ENCODE data around the gene HILPDA.
A peak's percentile ranks its signal among the peaks of the same experiment; 100 is the strongest.
"Not testable (repeated sequence)": the region's sequence is repeated elsewhere in the genome, so short reads cannot be mapped to it uniquely, and the experiment has no call there.

HILPDA gene

DNA sequence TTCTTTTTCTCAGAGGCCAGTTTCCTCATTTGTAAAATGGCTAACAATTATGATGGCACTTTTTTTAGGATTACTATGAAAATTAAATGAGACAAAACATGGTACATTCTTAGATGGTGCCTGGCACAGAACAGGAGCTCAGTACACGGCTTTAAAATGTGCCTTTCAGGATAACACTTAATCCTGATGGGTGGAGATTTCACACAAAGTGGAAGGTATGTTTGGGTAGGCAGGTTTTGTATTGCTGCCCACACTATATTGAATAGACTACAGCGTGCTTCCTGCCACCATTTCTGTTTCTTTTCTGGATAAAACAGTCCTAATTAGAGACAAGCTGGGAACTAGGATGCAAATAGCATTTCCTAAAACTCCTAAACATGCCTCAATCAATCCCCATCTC is 23.9 kb upstream of the HILPDA start:
- DNase-seq (ENCODE audit: low read depth, low spot score) = no peak

DNA sequence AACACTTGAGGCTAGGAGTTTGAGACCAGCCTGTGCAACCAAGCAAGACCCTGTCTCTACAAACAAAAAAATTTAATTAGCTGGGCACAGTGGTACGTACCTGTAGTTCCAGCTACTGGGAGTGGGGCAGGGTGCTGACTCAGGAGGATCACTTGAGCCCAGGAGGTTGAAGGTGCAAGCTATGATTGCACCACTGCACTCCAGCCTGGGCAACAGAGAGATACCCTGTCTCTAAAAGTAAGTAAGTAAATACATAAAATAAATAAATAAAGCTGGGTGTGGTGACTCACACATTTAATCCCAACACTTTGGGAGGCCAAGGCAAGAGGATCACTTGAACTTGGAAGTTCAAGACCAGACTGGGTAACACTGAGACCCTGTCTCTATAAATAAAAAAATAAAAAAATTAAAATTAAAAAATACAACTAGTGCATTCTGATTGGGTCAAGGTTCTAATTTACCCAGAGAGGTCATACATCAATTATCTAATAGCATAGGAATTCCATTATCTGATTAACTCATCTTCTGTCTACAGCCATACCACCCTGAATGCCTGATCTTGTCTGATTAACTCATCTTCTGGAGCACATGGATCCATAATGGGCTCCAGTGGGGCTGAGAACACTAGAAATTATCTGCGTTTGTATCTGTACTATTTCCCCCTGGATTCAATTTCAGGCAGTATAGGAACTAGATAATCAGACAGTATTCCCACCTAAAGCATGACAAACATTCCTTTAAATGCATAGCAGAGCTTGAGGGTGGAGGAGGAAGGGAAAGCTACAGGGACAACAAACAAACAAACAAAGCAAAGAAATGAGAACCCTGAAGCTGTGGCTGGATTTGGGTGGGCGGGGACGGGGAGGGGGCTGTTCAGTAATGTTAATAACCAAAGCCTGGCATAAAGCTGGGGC is 21.0 kb upstream of the HILPDA start:
- DNase-seq (ENCODE audit: low read depth, low spot score) = no peak

DNA sequence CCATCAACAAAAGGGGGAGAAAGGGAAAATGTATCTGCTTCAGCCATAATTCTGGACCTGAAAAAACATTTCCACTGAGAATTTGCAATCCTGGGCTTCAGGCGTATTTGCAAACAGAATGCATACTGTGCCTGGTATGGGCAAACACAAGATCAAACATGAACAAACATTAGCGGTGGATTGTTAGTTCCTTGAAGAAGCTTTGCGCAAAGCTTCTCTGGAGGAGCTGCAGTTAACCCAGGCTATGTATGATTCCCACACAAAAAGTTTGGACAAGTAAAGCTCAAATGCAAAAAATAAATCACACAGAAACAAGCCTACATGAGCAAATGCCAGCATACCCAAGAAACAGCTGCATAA is 20.4 kb upstream of the HILPDA start:
- no peak for DNase-seq (ENCODE audit: low read depth, low spot score)

DNA sequence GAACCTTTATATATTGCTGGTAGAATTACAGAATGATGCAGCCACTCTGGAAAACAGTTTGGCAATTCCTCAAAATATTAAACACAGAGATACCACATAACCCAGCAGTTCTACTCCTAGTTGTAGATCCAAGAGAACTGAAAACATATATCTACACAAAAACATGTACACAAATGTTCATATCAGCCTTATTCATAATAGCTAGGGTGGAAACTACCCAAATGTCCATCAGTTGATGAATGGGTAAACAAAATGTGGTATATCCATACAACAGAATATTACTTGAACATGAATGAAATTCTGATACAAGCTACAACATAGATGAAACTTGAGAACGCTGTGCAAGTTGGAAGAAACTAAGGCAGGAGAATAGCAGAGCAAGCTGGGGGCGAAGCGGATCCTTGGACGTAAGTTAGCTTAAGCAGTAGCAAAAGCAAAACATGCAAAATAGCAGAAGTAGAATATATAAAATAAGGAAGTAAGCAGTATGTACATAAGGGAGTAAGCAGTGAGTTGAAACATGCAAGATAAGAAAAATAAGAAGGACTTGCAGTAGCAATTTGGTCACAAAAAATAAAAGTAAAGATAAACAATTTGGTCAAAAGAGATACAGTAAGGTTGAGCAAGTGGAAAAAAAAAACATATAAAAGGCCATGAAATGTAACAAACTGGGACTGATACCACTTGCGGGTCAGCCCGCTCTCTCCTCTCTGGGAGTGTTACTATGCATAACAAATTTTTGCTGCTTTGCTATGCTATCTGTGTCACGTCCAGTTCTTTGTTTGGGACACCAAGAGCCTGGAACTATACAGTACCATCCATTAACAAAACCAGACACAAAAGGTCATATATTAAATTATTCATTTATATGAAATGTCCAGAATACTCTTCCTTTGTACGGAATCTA is 18.0 kb upstream of the HILPDA start:
- DNase-seq (ENCODE audit: low read depth, low spot score) = no peak

DNA sequence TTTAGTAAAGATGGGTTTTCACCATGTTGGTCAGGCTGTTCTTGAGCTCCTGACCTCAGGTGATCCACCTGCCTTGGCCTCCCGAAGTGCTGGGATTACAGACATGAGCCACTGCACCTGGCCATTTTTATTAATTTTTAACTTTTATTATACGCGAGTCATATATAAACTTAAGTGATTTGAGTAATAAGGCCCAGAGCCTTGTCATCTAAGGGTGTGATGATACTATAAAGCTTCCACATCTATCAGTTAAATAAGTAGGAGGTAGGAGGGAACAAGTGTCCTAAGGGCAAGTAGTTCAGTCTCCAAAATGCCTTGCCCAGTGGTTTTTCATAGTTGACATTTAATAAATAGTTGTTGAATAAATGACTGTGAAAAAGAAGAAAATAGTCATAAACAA is 13.3 kb upstream of the HILPDA start:
- DNase-seq (ENCODE audit: low read depth, low spot score) = no peak

DNA sequence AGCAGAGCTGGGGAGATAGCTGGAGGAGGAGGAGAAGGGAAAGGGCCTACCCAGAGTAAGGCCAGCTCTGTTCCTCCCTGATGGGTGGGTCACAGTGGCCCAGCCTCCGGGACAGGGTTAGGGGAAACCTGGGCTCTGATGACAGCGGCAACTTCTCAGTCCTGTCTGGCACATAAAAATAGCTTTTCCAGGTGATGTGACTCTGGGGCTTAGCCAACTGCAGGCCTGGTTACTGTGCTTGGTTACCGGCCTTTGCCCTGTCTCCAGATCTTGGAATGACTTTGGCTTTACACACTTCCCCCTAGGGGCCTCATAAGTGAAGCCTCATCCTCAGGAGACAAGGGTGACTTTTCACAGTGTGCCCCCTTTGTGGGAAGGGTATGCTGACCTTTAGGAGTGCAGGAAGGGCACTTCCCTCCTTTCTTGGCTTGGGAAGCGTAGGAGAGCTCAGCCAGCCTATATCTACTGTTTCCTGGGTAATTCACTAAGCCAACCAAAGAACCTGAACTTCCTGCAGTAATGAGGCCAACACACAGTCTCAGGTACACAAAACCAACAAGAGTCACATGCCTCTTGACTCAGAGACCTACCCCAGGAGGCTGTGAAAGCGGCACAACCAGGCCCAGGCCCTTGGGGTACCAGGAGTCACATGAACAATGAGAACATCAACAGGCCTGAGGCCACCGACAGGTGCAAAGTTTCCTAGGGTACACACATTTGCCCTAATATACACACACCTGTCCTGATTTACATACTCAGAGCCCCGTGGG is 11.7 kb upstream of the HILPDA start:
- DNase-seq (ENCODE audit: low read depth, low spot score) = no peak

DNA sequence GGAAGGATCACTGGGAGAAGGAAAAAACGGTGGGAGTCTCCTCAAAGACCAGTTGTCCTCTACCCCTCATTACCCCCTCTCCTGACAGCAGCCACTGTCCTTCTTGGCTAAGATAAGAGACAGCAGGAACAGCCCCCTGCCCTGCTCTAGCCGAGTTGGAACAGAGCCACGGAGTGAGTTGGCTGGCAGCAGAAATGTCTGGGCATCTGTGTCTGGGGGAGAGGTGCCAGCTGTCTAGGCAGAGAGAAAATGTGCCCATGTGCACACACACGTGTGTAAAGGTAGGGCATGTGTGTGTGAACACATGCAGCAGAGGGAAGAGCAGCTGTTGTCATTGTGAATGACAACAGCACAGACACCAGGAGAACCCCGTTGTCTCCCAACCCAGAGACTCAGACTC is 9.4 kb upstream of the HILPDA start:
- no peak for DNase-seq (ENCODE audit: low read depth, low spot score)

DNA sequence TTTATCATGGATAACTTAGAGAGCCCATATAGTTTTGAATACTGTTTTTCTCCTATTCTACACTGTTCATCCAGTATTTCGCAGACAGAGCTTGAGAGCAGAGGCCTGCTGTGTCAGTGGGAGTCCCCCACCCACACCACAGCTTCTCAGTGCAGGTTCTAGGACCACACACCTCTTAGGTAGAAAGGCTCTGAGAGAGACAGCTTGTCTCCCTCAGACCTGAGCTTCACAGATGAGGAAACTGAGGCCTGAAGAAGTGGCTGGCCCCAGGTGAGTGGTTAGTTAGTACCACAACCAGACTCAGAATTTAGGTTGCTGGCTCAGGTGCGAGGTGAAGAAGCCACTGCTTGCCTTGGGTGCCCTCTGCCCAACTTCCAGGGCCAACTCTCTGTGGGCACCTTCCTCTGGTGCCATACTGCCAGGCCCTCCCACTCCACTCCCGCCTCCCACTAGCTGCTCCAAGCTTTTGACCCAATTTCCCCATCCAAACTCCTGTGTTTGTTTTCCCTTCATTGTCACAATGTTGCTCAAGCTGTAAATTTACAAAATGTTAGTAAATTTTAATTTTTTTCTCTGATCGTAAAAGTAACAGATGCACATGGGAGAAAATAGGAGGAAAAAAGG is 7.6 kb upstream of the HILPDA start:
- DNase-seq (ENCODE audit: low read depth, low spot score) = no peak

DNA sequence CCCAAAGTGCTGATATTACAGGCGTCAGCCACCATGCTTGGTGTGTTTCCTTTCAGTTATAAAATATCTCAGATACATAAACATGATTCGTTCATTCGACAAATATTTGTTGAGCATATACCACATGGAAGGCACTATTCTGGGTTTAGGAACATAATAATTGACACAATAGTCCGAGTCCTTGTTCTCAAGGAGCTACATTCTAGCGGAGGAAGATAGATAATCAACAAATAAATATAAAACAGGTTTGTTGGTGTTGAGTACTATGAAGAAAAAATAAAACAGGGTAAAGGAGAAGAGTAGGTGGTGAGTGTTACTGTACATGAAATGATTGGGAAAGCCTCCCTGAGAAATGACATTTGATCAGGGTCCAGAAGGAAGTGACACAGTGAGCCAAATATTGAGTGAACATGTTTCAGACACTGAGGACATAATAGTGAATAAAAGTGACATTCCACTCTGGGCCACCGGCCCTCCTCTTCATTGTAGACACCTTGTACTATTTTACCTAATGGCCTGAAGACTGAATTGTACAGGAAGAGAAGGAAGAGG is 6.9 kb upstream of the HILPDA start:
- DNase-seq (ENCODE audit: low read depth, low spot score) = no peak

DNA sequence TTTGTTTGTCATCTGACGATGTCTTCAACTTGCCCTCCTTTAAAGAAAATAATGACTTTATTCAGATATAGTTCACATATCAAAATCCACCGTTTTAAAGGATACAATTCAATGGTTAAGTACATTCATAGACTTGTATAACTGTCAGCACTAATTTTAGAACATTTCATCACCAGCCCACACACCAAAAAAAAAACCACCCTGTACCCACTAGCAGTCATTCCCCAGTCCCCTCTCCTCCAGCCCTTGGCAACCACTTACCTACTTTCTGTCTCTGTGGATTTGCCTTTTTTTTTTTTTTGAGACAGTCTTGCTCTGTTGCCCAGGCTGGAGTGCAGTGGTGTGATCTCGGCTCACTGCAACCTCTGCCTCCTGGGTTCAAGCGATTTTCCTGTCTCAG is 5.3 kb upstream of the HILPDA start:
- DNase-seq (ENCODE audit: low read depth, low spot score) = no peak

DNA sequence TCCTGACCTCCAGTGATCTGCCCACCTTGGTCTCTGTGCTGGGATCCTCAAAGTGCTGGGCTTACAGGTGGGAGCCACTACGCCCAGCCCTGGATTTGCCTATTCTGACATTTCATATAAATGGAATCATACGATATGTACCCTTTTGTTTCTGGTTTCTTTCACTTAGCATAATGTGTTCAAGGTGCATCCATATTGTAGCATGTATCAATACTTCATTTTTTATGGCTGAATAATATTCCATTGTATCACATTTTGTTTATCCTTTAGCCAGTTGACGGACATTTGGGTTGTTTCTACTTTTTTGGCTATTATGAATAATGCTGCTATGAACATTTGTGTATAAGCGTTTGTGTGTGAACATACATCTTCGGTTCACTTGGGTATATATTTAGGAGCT is 4.8 kb upstream of the HILPDA start:
- no peak for DNase-seq (ENCODE audit: low read depth, low spot score)

DNA sequence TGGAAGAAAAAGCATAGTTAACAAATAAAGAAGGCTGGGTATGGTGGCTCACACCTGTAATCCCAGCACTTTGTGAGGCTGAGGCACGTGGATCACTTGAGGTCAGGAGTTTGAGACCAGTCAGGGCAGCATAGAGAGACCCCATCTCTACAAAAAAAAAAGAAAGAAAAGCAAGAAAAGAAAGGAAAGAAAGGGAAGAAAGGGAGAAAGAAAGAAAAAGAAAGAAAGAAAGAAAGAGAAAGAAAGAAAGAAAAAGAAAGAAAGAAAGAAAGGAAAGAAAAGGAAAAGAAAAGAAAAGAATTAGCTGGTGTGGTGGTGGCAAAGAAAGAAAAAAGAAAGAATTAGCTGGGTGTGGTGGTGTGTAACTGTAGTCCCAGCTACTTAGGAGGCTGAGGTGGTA is 3.1 kb upstream of the HILPDA start:
- DNase-seq (ENCODE audit: low read depth, low spot score) = no peak

DNA sequence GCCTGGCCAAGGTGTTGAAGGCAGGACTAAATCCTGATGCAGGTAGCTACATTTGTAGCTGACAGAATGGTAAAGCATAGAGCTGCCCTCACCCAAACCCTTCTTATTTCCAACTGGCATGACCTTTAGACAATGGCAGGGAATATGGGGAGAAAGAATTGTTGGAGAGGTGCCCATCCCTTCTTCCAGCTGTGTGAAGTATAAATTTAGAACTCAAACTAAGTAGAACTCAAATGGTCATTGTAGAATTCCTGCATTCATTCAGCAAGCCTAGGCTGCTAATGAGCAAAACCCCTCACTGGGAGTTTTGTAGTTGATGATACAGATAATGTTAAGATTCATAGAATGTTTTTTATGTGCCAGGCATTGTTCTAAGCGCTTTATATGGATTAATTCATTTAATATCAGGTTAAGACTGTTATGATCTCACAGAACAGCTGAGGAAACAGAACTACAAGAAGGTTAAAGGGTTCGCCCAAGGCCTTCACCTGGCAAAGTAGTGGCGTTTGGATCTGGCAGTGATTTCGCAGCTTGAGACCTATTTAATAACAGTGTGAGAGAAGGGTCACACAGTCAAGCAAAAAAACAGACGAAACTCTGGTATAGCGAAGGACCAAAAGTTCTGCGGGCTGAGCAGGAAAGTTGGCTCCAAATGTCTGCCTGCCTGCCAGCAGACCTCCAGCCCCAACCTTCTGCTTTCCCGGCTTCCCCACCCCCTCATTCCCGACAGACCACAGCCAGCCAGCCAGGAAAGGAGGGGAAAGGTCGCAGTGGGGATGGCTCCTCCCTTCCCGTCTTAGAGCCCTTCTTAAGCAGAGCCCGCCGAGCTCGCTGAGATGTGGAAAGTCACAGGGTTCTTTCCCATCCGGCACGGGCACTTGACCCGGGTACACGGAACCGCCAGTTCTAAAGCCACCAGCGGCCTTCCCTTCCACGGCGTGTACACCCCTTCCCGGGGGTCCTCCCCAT is 1.6 kb upstream of the HILPDA start:
- DNase-seq (ENCODE audit: low read depth, low spot score) = peak; percentile 82

DNA sequence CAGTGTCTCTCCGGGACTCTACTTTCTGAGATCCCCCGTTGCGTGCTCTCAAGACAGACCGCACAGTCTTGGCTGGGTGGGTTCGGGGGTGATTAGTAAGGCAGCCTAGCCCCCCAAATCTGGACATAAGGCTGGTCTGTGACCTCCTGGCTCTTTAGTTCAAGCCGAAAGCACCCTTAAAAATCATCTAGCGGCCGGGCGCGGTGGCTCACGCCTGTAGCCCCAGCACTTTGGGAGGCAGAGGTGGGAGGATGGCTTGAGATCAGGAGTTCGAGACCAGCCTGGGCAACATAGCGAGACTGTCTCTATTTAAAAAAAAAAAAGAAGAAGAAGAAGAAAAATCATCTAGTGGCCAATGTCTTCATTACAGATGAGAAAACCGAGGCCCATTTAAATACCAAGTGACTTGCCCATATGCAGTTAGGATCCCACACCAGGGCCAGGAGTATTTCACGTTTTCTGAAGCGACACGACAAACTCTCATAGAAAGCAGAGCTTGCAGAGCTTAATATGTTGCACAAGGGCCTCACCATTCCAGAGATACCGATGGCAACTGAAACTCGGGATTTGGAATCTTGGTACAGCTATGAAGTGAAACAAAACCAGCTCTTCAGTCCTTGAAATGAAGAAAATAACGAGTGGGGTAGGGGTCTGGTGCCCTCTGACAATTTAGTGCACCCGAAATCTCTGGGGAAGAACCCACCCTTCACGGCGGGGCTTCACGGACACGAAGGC is 703 bp upstream of the HILPDA start:
- no peak for DNase-seq (ENCODE audit: low read depth, low spot score)

DNA sequence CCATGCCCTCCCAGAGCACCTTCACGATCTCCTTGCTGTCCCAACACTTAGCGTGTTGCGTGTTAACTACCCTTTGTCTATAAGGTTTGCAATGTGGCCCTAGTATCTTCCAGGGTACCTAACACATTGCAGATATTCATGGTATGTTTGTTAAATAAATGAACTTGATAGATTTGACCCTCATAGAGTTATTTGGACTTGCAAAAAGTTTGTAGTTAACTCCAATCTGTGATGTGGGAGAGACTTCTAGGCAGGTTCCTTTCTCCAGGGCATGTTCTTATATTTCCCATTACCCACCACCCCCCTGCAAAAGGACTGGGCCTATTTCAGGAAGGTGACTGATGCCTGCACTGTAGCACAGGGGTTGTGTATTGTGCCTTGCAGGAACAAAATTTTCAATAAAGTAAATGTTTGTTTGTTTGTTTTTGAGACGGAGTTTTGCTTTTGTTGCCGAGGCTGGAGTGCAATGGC is 612 bp downstream of the HILPDA start:
- no peak for DNase-seq (ENCODE audit: low read depth, low spot score)

DNA sequence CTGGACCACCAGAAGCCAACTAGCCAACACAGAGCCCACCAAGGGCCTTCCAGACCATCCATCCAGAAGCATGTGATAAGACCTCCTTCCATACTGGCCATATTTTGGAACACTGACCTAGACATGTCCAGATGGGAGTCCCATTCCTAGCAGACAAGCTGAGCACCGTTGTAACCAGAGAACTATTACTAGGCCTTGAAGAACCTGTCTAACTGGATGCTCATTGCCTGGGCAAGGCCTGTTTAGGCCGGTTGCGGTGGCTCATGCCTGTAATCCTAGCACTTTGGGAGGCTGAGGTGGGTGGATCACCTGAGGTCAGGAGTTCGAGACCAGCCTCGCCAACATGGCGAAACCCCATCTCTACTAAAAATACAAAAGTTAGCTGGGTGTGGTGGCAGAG is 1.7 kb downstream of the HILPDA start:
- DNase-seq (ENCODE audit: low read depth, low spot score) = not testable (repeated sequence)

DNA sequence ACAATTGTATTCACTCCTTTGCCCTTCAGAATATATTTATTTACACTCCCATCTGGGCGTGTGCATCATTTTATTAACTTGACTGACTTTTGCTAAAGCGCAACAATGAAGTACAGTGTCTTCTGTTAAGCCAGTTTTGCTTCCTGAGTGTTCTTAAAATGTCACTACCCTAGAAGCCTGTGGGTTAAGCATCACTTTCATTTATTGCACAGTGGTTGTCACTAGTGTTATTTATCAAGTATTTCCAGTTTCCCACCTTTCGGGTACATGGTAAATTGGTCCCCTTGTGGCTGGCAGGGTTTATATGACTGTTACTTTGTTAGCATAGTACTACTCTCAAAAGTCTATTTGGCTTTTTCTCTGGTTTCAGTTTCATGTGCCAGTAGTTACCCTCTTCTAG is 3.3 kb downstream of the HILPDA start:
- DNase-seq (ENCODE audit: low read depth, low spot score) = no peak

DNA sequence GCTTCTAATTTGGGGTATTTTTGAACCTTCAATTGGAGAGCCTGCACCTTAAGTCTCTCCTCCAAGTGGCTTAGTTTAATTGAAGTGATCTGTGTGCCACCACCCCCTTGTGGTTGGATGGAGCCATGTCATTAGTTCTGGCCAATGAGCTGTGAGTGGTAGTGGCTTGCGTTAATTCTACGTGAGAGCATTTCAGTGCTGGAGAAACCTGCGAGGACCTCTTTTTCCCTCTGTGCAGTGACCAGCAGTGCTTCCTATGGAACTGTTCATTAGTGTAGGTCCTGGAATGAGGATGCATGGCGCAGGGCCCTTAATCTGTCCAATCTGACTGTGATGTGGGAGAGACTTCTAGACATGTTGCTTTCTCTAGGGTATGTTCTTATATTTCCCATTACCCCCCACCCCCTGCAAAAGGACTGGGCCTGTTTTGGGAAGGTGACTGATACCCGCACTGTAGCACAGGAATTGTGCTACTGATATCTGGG is 3.8 kb downstream of the HILPDA start:
- DNase-seq (ENCODE audit: low read depth, low spot score) = no peak

DNA sequence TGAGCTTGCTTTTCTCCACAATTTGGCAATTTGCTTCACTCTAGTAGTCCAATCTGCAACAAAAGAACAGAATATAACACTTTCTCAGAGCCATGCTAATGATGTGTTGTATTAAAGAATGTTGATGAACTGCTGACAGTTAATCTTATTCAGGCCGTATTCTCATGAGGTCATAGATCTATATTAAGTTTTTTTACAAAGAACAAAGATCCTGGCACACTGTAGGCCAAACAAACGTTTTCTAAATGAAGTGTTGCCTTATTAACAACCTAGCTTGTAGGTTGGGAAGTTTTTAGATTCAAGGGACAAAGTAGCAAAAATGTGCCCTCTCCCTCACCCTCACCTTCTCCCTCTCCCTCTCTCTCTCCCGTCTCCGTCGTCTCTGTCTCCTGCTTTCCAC is 6.8 kb downstream of the HILPDA start:
- DNase-seq (ENCODE audit: low read depth, low spot score) = no peak

All from smooth muscle cell of the brain vasculature (primary cell).